DOHH2 (cell line): ENCODE measurements around the gene SFI1.
"Not testable (repeated sequence)": the region's sequence is repeated elsewhere in the genome, so short reads cannot be mapped to it uniquely, and the experiment has no call there.

ENCODE experiments used
- EZH2phosphoT487 ChIP-seq: fragments of 200-600 bp; sonication (generic); IDR thresholded peaks from 2 replicates; pipeline ENCODE4 v1.6.1; 2017; ENCODE audit warnings: borderline replicate concordance, mild to moderate bottlenecking, antibody characterized with exemption, low read length, moderate library complexity, mixed read lengths
- TF ChIP-seq, protein P1 (sequence below): fragments of 200-600 bp; sonication (generic); IDR thresholded peaks from one replicate; pipeline ENCODE4 v1.5.1; 2014; ENCODE audit warnings: antibody characterized with exemption, mild to moderate bottlenecking, low read depth, low read length; ENCODE audit not compliant: poor library complexity, severe bottlenecking

DNA sequence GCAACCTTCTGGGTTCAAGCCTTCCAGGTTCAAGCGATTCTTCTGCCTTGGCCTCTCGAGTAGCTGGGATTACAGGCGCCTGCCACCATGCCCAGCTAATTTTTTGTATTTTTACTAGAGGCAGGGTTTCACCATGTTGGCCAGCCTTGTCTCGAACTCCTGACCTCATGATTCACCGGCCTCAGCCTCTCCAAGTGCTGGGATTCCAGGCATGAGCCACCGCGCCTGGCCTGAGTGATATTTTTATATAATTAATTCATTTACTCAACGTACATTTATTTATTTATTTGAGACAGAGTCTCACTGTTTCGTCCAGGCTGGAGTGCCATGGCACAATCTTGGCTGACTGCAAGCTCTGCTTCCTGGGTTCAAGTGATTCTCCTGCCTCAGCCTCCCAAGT is 62.2 kb downstream of the SFI1 start:
- TF ChIP-seq, protein P1, sequence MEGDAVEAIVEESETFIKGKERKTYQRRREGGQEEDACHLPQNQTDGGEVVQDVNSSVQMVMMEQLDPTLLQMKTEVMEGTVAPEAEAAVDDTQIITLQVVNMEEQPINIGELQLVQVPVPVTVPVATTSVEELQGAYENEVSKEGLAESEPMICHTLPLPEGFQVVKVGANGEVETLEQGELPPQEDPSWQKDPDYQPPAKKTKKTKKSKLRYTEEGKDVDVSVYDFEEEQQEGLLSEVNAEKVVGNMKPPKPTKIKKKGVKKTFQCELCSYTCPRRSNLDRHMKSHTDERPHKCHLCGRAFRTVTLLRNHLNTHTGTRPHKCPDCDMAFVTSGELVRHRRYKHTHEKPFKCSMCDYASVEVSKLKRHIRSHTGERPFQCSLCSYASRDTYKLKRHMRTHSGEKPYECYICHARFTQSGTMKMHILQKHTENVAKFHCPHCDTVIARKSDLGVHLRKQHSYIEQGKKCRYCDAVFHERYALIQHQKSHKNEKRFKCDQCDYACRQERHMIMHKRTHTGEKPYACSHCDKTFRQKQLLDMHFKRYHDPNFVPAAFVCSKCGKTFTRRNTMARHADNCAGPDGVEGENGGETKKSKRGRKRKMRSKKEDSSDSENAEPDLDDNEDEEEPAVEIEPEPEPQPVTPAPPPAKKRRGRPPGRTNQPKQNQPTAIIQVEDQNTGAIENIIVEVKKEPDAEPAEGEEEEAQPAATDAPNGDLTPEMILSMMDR, result not testable (repeated sequence)
- not testable (repeated sequence) for TF ChIP-seq EZH2phosphoT487
